Measurements from ENCODE around the gene PLXDC2.
"Not testable (repeated sequence)": the region's sequence is repeated elsewhere in the genome, so short reads cannot be mapped to it uniquely, and the experiment has no call there.

PLXDC2 gene

DNA sequence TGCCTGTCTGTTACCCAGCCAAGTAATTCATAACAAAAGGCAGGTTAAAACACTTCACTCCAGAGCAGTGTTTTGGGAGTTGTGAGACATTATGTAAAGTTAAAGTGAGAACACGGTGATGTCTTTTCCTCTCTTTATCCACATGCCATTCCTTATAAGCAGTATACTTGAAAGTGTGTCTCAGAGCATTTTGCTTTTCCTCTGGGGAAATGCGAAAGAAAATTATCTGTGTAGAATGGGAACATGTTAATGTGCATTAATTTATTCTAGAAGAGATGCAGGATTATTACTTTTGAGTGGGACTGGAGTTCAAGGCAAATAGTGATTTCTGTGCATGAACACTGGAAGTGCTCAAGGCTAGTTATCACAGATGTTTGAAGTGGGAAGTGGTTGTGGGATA is 170.4 kb downstream of the PLXDC2 start:
- no peak for DNase-seq

DNA sequence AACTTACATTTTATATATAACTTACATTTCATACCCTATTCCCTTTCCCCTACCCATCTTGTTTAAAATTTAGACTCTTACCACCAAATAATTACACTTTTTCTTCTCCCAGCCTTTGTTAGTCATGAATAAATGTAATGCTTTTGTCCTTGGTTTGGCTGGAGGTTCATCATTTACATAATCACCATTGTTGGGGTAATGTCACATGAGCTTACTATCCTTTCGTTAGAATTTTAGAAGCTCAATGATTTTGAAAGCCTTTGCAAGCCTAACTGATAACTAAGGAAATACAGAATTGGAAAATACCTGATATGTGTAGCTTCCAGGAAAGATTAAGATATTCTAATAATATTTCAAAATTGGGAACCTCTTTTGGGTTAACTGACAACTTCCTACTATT is 171.7 kb downstream of the PLXDC2 start:
- no peak for DNase-seq

DNA sequence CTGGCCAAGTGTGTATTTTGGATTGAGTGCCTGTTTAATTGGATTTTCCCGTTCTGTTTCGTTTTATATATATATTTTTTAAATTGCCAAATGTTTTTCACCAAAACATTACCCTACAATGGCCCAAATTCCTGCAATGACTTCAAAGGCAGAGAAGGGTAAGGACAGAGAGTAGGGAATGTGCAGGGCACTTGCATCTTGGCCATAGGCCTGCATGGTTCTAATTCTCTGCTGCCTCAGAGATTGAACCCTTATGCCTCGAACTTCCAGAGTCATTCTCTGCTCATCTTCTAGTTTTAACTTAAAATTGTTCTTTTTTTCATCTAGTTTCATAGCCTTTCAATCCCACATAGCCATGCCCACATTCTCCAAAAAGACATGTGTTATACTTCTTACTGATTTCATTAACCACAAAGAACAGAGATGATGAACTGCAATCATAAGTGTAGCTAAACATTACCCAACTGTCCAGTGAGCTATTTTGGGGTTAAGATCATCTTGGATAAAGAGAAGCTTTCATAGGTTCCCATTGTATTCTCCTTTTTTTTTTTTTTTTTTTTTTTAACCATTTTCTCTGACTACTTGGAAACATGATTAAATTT is 177.6 kb downstream of the PLXDC2 start:
- no peak for DNase-seq

DNA sequence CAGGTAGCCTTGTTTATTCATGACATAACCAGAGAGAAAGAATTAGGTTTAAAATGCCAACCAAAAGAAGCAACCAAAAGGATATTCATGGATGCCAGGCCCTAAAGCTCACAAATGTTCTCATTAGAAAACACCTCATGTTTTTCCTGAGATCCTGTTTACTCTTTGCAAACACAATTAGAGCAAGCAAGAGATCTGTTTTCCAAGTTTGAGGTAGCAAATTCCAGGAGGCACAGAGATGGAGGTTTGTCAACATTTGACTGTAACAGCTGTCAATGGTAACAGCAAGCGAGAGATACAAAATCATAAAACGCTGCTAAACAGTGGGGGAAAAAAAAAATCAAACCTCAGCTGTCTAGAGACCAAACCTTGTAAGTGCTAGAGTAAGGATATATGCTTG is 182.2 kb downstream of the PLXDC2 start:
- DNase-seq, result no peak

DNA sequence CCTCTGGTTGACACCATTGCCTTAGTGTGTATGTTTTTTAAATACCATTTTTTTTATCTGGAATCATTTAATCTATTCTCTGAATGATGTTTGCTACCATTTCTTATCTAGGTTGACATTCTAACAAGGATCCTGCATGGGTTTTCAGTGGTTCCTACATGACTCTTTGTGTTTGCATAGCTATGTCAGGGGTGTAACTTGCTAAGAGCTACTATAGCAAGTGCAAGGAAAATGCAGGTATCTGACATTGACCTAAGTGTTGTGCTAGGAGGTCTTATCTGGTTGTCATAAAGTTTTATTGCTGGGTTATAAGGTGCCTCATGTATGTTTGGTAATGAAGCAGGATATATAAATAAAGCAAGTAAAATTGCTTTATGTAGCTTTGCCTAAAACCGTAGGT is 183.2 kb downstream of the PLXDC2 start:
- DNase-seq, result no peak

DNA sequence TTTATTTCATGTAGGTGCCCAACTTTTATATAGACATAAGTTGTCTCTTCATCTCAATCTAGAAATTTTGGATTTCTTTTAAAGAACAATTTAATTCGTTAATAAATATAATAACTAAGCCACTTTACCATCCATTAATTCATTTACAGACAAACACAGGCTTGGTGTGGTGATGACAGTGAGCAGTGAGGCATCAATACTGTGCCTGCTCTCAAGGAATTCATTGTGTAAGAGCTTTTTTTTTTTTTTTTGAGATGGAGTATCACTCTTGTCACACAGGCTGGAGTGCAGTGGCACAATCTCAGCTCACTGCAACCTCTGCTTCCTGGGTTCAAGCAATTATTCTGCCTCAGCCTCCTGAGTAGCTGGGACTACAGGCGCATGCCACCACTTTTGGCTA is 185.8 kb downstream of the PLXDC2 start:
- DNase-seq, result not testable (repeated sequence)

DNA sequence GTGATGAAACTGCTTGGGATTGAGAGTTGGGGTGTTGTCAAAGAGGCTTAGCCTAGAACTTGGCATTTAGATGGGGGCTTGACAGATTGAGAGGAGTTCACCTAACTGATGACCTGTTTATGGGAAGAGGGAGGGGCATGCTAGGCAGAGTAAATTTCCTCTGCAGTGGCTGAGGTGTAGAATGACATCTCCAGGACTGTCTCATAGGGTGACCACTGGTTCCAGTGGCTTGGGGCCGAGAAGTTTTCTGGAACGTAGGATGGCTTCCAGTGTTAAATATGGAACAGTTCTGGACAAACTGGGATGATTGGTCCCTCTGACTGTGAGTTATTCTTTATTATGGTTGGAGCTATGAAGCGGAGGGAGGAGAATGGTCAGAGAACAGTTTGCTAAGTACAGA is 186.4 kb downstream of the PLXDC2 start:
- DNase-seq, result no peak

DNA sequence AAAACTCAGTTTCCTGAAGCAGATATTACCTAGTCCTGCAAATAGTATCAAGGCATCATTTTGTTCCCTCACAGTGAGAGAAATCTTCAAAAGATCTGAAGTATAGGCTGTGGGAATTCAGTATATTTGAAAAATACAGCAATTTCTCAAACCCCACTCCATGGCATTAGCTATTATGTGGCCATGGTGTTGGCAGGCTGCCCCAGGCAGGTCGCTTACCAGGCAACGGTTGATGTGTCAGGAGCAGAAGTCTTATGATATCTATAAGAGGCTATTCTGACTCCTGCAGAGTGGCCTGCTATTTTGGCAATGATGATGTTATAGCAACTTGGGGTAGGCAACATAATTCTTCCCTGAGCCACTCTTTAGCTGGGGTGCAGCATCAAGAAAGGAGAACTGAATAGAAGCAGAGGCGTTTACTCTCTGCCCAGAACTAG is 187.9 kb downstream of the PLXDC2 start:
- no peak for DNase-seq

DNA sequence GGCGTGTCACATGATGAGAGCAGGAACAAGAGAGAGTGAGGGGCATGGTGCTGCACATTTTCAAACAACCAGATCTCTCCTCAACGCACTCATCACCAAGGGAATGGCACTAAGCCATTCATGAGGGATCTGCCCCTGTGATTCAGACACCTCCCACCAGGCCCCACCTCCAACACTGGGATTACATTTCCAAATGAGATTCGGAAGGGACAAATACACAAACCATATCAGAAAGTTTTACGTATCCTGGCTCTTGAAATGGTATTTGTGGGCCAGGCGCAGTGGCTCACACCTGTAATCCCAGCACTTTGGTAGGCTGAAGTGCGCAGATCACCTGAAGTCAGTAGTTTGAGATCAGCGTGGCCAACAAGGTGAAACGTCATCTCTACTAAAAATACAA is 189.4 kb downstream of the PLXDC2 start:
- DNase-seq, result no peak

DNA sequence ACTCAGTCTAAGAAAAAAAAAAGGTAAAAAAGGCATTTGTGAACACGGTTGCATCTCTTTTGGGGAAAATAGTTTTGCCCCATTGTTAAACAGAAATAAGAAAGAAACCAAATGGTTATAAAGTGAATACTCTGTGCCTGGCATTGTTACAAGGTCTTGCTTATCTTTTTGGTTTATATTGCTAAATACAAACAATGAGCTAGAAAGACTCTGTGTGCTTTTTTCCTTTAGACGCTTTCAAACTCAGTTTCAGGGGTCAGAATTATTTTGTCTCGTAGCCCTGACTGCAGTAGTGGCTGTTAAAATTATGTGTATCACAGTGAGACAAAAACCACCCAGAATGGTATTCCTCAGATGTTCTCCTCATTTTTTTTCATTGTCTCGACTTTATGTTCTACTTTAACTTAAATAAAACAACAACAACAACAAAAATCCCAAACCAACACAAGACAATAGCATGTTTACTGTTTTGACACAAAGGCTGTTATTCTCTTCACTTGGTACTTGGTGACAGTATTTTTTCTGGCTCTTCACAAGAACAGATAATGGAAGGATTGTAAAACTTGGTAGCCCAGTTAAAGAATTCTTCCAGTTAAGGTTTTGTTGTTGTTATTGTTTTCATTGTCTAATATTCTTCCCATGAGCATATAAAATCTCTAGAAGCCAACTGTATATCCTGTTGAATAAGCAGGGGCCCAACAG is 190.1 kb downstream of the PLXDC2 start:
- no peak for DNase-seq

DNA sequence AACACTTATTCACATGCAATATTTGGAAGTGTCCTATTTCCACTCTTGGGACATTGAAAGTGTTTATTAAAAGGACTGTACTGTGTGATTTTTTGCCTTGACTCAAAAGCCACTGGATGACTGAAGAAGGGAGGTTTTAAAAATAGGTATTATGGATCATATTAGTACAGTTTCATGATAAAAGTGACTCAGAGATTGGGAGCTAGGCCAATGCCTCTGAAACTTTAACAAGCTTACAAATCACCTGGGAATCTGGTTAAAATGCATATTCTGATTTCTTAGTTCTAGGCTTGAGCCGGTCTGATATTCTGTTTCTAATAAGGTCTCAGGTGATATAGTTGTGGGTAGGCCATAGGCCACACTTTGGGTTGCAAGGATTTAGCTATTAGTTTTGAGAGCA is 191.2 kb downstream of the PLXDC2 start:
- DNase-seq, result no peak

DNA sequence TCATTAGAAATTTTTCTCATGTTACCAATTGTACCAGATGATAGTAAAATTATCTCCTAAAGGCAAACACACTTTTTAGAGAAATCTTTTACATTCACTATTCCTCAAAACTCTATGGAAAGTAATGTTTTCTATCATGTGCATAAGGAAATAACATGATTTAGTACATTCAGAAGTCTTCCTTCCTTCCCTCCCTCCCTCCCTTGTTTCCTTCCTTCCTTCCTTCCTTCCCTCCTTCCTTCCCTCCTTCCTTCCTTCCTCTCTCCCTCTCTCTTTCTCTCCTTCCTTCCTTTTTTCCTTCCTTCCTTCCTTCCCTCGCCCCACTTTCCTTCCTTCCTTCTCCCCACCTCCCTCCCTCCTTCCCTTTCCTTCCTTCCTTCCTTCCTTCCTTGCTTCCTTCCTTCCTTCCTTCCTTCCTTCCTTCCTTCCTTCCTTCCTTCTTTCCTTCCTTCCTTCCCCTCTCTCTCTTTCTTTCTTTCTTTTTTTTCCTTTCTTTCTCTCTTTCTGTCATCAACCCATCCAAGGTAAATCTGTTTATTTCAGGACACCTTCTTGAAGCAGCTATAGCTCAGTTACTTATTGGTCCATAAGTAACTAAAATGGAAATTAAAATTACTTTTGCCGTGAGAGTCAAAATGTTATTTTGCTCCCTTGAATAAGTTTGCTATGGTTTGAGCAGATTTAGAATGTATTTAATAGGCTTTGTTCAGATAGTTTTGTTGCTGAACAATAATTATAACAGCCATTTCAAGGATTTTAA is 197.9 kb downstream of the PLXDC2 start:
- DNase-seq, result no peak

DNA sequence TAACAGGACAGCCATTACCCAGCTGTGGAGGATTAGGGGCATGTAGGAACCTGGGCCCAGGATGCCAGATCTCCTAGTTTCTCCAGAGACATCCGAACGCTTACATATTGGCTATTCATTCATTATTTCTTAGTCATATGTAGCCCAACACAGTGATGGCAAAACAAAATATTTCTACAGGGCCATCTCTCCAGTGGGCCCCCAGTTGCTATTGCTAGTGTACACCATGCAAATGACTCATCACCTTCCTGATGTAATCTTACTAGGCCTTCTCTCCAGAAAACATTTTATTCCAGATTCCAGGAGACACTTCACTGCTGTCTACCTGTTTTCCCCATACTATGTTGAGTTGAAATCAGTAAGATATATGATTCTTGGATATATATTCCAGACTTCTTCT is 201.7 kb downstream of the PLXDC2 start:
- DNase-seq, result no peak

DNA sequence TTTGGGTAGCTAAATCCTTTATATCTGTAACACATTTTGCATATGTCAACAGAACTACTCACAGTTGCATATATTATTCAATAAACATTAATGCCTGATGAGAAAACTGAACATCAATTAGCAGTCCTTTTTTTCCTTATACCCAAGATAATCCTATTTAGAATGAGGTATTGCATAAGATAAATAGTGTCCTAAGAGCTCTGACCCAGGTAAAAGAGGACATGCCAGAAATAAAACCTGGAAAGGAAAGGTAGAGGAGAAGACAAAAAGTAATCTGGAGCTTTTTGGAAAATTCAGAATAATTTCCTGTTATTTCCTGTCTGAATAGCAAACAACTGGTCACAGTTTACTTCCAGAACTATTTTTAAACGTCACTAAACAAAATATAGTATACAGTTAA is 204.4 kb downstream of the PLXDC2 start:
- peak in 1 of 2 experiments; percentile 21 for DNase-seq

DNA sequence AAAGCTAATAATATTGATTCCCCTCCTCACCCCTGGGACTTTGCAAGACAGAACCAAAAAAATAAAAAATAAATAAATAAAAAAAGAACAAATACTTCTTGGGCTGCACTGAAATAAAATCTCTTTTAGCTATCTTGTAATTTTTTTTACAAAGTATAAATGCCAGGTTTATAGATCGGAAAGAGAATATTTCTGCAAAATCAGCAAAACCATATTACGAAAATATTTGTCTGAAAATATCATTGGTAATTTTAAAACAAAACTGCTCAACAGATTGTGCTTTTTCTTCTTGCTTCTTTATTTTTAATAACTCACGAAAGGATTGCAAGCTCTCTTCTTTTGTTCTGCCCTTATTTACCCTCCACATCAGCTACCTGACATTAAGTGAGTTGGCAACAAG is 213.3 kb downstream of the PLXDC2 start:
- no peak for DNase-seq

DNA sequence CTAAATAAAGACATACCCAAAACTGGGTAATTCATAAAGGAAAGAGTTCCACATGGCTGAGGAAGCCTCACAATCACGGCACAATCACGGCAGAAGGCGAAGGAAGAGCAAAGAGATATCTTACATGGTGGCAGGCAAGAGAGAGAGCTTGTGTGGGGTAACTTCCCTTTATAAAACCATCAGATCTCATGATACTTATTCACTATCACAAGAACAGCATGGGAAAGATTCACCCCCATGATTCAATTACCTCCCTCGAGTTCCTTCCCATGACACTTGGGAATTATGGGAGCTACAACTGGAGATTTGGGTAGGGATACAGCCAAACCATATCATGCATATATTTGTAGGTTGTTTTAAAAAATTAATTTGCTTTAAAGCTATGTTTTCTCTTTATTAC is 217.2 kb downstream of the PLXDC2 start:
- DNase-seq, result no peak

DNA sequence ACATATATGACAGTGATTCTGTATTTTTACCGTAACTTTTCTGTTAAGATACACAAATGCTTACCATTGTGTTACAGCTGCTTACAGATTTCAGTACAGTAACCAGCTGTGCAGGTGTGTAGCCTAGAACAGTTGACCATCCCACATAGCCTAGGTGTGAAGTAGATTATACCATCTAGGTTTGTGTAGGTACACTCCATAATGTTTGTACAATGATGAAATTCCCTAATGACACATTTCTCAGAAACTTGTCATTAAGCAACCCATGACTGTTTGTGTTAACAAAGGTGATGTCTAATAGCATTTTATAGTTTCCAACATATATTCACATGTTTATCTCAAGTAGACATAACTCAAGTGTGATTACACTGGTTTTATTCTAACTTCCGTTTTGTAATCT is 218.5 kb downstream of the PLXDC2 start:
- no peak for DNase-seq

DNA sequence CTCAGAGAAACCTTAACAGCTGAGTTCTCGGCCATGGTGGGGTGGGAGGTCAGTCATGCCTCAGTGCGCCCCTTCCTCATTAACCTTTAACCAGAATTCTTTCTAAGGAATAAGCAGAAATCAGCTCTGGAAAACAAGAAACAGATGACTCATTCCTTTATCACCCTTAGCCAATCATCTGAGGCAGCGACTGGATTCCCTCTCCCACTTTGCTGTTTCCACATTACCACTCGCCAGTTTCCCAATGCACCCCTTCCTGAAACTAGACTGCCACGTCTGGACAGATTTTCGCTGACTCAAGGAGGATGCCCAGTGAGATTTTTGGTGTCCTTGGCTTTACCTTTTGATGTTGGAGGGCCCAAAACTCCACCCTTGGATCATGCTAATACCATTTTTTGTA is 223.8 kb downstream of the PLXDC2 start:
- no peak for DNase-seq

DNA sequence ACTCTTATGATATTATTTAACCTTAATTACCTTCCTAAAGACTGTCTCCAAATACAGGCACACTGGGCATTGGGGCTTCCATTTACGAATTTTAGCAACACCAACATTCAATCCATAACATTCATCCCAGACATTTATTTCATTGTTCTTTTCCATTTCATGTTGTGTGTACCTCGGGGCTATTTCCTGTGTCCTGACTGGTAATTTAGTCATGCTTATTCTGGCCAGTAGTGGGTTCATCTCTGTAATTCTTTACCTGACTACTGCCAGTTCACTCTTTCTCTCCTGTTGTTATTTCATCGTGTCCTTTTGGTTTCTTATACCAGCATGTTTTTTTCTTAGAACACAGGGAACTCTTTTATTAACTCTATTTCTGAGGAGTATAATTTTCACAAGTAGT is 225.7 kb downstream of the PLXDC2 start:
- DNase-seq, result no peak

DNA sequence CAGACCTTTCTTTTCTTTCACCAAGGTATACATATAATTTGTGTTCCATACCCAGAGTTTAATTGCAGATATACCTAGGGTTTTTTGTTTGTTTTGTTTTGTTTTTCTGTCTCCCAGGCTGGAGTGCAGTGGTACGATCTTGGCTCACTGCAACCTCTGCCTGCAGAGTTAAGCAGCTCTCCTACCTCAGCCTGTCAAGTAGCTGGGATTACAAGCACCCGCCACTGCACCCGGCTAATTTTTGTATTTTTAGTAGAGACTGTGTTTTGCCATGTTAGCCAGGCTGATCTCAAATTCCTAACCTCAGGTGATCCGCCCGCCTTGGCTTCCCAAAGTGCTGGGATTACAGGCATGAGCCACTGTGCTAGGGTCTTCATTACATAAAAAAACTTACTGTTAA is 228.9 kb downstream of the PLXDC2 start:
- not testable (repeated sequence) for DNase-seq

DNA sequence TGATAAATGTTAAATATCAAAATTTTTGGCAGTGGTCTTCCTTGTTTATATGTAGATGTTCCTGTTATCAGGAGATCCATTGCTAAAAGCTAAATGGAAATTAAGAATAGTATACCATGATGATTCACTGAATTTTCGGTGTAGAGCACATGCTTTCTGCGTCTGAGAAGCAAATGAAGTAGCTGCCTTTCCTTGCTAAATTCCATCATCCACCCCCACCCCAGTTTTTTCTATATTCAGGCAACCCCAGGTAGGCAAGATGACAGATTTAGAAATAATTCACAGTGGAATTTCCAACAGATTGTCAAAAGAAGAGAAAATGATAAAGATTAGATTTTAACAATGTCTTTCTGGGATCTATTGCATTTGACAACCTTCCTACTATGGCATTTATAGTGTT is 231.9 kb downstream of the PLXDC2 start:
- no peak for DNase-seq

DNA sequence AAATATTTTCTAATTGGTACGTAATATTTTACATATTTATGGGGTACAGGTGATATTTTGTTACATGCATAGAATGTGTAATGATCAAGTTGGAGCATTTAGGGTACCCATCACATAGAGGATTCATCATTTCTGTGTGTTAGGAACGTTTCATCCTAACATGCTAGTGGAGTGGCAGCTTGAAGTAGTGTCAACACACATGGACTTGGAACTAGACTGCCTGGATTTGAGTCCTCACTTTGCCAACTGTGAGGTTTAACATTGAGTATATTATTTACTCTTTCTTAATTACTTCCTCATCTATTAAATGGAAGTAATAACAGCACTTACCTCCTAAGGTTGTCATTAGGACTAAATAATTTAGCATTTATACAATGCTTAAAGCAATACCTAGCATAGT is 241.9 kb downstream of the PLXDC2 start:
- DNase-seq, result no peak

DNA sequence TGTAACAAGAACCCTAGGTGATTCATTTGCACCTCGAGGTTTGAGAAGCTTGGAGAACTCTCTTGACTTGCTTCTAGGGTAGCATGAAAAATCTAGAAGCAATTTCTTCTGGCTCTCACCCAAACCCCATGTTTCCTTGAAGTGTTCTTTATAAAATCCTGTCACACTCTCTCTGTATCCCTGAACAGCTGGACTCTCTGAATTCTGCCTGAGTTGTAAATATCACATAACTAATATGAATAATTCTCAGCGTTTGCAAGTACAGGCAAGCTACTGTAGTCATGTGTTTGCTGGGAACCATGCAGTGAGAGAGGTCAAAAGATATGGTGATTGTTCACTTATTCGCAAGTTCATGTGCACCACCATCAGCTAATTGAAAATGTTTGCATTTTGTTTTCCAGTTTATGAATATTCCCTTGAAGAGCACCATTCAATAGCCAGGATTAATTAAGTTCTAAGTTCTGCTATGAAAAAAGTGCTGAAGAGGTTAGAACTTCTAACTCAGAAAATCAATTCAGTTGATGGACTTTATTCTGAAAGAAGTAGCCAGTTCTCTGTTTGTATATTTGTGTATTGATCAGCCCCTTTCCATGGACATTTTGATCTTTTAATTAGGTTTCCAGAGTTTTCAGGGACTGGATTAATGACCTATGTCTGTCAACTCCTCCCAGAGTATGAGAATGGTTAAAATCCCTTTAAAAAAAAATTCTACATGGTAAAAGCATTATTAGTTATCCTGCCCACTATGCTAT is 243.0 kb downstream of the PLXDC2 start:
- DNase-seq, result no peak

DNA sequence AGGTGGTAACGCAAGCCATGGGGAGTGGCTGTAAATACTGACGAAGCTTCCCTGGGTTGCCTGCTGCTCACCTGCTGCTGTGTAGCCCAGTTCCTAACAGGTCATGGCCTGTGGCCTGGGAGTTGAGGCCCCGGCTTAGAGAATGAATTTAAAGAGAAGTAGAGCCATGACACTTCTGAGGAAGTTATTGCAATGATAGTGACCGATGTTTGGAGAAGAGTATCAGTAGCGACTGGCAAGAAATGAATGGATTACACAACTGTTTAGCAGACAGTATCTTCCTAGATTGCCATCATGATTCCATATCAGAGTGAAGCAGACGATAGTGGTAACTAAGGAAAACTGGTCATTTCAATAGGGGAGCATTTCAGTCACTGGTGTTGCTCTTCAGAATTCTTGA is 249.6 kb downstream of the PLXDC2 start:
- no peak for DNase-seq
